Fibroblast of the aortic adventitia (primary cell): Measurements from ENCODE around the gene POC5. TPM values are rescaled to one million over a fixed set of nuclear protein-coding genes. Genes with fewer than 3 reads are reported as not detected.
A peak's percentile ranks its signal among the peaks of the same experiment; 100 is the strongest.

Experiments used
- DNase-seq: peaks from one replicate; pipeline ENCODE4 v3.0.0-alpha.2; 2010; ENCODE audit warnings: low read depth
- H3K4me3 ChIP-seq: 2 replicates; pipeline ENCODE4 v1.5.1; 2011; ENCODE audit warnings: low read depth, mild to moderate bottlenecking, control low read depth, low read length, moderate library complexity
- total RNA-seq: library from RNA; depleted of rRNA; stranded (reverse); fragments of >200 nt; gene quantifications from 2 replicates; pipeline ENCODE4 v1.2.3, GENCODE V29; 2012; ENCODE audit warnings: low replicate concordance
- TF ChIP-seq, protein P1 (sequence below): IDR thresholded peaks from 2 replicates; pipeline ENCODE4 v1.5.1; 2011; ENCODE audit warnings: mild to moderate bottlenecking, low read length, control low read depth, inconsistent platforms; ENCODE audit not compliant: insufficient read depth

Gene POC5
- total RNA-seq, 1 donor, result 14.7 TPM

DNA sequence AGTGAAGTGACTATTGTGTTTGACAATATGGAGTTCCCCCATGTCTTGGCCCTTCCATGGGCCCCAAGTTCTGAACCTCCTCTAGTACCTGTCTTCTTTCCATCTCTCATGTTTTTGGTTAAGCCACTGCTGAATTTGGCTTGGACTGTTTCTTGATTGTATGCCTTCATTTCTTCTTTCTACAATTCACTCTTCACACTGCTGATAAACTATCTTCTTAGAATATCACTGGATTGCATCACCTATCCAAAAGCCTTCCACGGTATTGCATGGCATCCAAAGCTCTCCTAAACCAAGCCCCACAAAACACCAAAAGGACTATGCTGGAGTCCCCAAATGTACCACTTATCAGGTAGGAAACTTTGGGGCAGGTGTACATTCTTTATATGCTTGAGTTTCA, 4.3 kb upstream of the POC5 start:
- TF ChIP-seq, protein P1, sequence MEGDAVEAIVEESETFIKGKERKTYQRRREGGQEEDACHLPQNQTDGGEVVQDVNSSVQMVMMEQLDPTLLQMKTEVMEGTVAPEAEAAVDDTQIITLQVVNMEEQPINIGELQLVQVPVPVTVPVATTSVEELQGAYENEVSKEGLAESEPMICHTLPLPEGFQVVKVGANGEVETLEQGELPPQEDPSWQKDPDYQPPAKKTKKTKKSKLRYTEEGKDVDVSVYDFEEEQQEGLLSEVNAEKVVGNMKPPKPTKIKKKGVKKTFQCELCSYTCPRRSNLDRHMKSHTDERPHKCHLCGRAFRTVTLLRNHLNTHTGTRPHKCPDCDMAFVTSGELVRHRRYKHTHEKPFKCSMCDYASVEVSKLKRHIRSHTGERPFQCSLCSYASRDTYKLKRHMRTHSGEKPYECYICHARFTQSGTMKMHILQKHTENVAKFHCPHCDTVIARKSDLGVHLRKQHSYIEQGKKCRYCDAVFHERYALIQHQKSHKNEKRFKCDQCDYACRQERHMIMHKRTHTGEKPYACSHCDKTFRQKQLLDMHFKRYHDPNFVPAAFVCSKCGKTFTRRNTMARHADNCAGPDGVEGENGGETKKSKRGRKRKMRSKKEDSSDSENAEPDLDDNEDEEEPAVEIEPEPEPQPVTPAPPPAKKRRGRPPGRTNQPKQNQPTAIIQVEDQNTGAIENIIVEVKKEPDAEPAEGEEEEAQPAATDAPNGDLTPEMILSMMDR, result no peak
- H3K4me3 ChIP-seq, result no peak overlapping the region
- no peak for DNase-seq

DNA sequence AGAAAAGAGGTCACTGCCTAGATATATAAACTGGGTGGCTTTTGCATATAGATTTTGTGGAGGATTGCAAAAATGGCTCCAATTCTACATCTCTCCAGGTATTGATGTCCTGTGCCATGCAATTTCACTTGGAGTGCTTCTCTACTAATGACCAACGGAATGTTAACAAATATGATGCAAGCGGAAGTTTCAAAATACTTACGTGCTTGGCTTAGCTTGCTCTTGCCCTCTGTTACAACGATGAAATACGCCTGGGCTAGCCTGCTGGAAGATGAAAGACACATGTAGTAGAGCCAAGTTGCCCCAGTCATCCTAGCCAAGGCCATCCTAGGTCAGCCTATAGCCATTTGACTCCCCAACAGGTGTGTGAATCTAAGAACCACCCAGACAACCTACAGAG, 3.6 kb upstream of the POC5 start:
- DNase-seq, result peak; percentile 2
- no peak overlapping the region for H3K4me3 ChIP-seq
- TF ChIP-seq, protein P1, result no peak

DNA sequence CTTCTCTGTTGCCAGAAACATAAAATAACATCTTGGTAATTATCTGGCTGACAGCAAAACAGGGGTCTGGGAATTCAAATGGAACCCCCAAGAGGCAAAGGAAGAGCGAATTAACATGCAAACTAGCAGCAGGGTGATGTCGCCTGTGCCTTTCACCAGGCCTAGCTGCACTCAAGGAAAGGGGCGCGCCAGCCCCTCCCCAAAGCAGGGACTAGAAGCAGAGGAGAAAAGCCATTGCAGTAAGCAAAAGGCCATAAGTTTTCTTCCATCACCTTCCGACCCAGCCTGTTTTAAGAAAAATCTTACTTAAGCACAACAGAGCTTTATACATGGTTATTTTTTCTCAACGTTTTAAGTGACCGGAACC, 539 bp downstream of the POC5 start:
- TF ChIP-seq, protein P1, result no peak
- H3K4me3 ChIP-seq, result peak overlapping the region; percentile 99
- DNase-seq, result no peak

DNA sequence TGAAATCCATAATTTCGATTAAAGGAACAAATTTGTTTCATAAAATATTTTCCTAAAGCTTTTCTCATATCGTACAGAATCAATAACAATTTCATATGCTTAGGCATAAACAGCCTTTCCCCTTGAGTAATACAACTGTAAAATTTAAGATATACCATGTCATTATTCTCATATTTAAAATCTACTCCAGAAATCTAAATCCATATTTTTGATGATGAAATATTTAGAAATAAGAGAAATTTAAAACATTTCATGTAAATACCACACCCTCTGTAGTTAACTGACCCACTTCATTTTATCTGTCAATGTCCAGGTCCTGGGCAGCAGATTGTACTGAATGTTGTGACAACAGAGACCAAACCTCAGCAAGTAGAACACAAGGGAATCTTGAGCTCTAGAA, 5.1 kb downstream of the POC5 start:
- no peak overlapping the region for H3K4me3 ChIP-seq
- TF ChIP-seq, protein P1, result no peak
- DNase-seq, result no peak

DNA sequence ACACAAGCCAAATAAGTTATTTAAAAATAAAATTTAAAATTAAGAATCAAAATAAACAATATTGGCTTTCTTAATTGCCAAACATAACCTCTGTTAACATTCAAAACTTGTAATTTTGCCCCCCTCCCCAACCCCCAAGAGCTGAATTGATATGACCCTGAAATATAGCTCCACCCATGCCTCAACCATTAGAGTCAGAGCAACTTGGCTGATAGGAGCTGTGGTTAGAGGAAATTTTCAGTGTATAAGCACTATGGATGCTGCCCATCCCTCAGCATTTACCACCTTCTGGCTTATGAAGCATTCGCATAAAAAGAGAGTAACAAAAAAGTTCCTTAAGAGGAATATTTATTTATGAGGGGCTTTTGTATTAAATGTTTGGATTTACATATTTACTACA, 6.1 kb downstream of the POC5 start:
- TF ChIP-seq, protein P1, result no peak
- no peak for DNase-seq
- H3K4me3 ChIP-seq, result no peak overlapping the region

DNA sequence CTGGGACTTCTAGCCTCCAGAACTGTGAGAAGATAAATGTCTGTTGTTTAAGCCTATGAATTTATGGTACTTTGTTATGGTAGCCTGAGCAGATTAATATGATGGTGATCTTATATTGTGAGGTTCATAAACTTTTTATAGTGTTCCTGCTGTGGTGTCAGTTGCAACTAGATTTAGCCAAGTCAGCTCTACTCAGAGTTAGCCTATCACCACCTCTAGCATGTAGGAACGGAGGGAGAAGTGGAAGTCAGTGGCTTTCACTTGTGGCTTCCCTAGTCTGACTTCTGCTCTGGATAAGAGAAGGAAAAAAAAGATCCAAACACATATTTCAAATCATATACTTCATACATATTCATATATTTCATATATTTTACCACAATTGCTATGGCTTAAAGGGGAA, 6.6 kb downstream of the POC5 start:
- TF ChIP-seq, protein P1, result no peak
- no peak overlapping the region for H3K4me3 ChIP-seq
- DNase-seq, result no peak

DNA sequence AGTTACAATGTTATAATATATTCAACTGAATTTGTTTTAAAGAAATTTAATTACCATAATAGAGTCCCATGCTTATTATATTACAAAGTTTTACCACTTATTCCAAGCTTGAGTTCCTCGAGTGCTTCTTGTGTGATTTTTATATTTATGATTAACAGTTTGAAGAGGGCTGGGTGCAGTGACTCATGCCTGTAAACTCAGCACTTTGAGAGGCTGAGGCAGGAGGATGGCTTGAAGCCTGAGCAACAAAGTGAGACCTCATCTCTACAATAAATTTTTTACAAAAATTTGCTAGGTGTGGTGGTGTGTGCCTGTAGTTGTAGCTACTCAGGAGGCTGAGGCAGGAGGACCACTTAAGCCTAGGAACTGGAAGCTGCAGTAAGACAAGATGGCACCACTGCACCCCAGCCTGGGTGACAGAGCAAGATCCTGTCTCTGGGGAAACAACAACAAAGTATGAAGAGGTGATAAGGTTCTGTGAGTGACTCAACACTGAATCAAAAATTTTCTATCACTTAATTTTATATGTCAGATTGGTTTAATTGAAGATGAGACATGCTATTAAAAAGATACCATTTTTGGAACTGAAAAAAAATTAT, 9.2 kb downstream of the POC5 start:
- TF ChIP-seq, protein P1, result no peak
- DNase-seq, result no peak
- H3K4me3 ChIP-seq, result no peak overlapping the region
